K562 (cell line): ENCODE data around the gene RHO. TPM values are rescaled to one million over a fixed set of nuclear protein-coding genes. Genes with fewer than 3 reads are reported as not detected.

Experiments used
- ATAC-seq: fragments of 200-7000 bp; cut with Tn5 transposase; 3 replicates; pipeline ENCODE4 v1.9.1; 2020; ENCODE audit warnings: moderate library complexity
- BruUV-seq: library from RNA; stranded (reverse); fragments of 400-500 nt; replicated peaks from 2 replicates; lab custom pipeline; 2021; lab: Mats Ljungman, UMichigan
- CTCF ChIA-PET: fragments of 300-600 bp; formaldehyde crosslinking; extraction: SDS; loops from one replicate; lab custom pipeline; 2021; ENCODE audit warnings: low intra/inter-chr PET ratio; lab: Yijun Ruan, JAX
- POLR2A ChIA-PET: fragments of 300-600, 350-650 bp; sonication (Branson Sonifier 250); formaldehyde crosslinking; extraction: SDS; loops from one replicate; lab custom pipeline; 2021; ENCODE audit warnings: antibody characterized with exemption, inconsistent platforms; lab: Yijun Ruan, JAX
- DNase-seq, 4 experiments: peaks; one replicate each; pipeline versions ENCODE4 v3.0.0 to v3.0.0-alpha.2; 2011 to 2018; ENCODE audit warnings: low spot score in 3 of 4, mixed read lengths in 3 of 4; ENCODE audit errors: extremely low read depth in 1 of 4
- FAIRE-seq: peaks from 2 replicates; lab custom pipeline; 2011; peaks lifted over from hg19 to GRCh38; lab: Jason Lieb, UNC
- H2AFZ ChIP-seq: 2 replicates; pipeline ENCODE4 v1.6.0; 2011; ENCODE audit warnings: low read depth, low read length, control low read depth, inconsistent platforms
- H3K27ac ChIP-seq: fragments of 200-600 bp; 3 replicates; pipeline ENCODE4 v1.8.0; 2011; ENCODE audit warnings: low read depth, mild to moderate bottlenecking, control low read depth, inconsistent platforms, low read length, moderate library complexity, mixed read lengths; ENCODE audit errors: extremely low read depth
- H3K27me3 ChIP-seq, 2 experiments: fragments of 300-600 bp in 1 of 2; 2 replicates in 1 of 2; 3 replicates in 1 of 2; pipeline versions ENCODE4 v1.6.0 to v1.8.0; 2011; ENCODE audit warnings: inconsistent platforms in 2 of 2, low read length in 2 of 2, mild to moderate bottlenecking in 1 of 2, mixed read lengths in 1 of 2, moderate library complexity in 1 of 2; ENCODE audit not compliant: control insufficient read depth in 2 of 2, insufficient read depth in 2 of 2
- H3K36me3 ChIP-seq: fragments of 300-600 bp; 3 replicates; pipeline ENCODE4 v1.8.0; 2011; ENCODE audit warnings: mild to moderate bottlenecking, low read length, inconsistent platforms; ENCODE audit not compliant: control insufficient read depth, insufficient read depth
- H3K4me1 ChIP-seq, 2 experiments: fragments of 200-600 bp in 1 of 2; replicated peaks in 1 of 2; 2 replicates in 1 of 2; 3 replicates in 1 of 2; pipeline versions ENCODE4 v1.5.1 to v1.8.0; 2011; ENCODE audit warnings: inconsistent platforms in 2 of 2, low read length in 2 of 2, mild to moderate bottlenecking in 1 of 2, mixed read lengths in 1 of 2, moderate library complexity in 1 of 2; ENCODE audit not compliant: control insufficient read depth in 2 of 2, insufficient read depth in 2 of 2
- H3K4me2 ChIP-seq: 2 replicates; pipeline ENCODE4 v1.6.1; 2011; ENCODE audit warnings: low read length, control low read depth, inconsistent platforms, mixed read lengths; ENCODE audit not compliant: insufficient read depth
- H3K4me3 ChIP-seq: fragments of 200-600 bp; sonication (generic), shearing (Covaris generic); 2 replicates; pipeline ENCODE4 v1.5.1; 2016; ENCODE audit warnings: control low read depth, inconsistent platforms
- H3K79me2 ChIP-seq: fragments of 200-600 bp; 3 replicates; pipeline ENCODE4 v1.8.0; 2011; ENCODE audit warnings: low read length, inconsistent platforms; ENCODE audit not compliant: control insufficient read depth, insufficient read depth
- H3K9ac ChIP-seq, 2 experiments: 2 replicates each; pipeline versions ENCODE4 v1.6.0 to v1.6.1; 2011; ENCODE audit warnings: low read depth in 2 of 2, low read length in 2 of 2, control low read depth in 1 of 2, inconsistent platforms in 1 of 2, mild to moderate bottlenecking in 1 of 2, mixed read lengths in 1 of 2; ENCODE audit not compliant: insufficient read depth in 1 of 2
- H3K9me1 ChIP-seq: one replicate; pipeline ENCODE4 v1.6.0; 2011; ENCODE audit warnings: inconsistent platforms, mild to moderate bottlenecking, low read length, moderate library complexity; ENCODE audit not compliant: control insufficient read depth, insufficient read depth
- H3K9me3 ChIP-seq: replicated peaks from 2 replicates; pipeline ENCODE4 v1.5.1; 2011; ENCODE audit warnings: low read depth, low read length, inconsistent platforms; ENCODE audit not compliant: control insufficient read depth, insufficient read depth
- H4K20me1 ChIP-seq: replicated peaks from 2 replicates; pipeline ENCODE4 v1.6.1; 2011; ENCODE audit warnings: low read length, inconsistent platforms, mixed read lengths; ENCODE audit not compliant: control insufficient read depth, insufficient read depth
- BCOR ChIP-seq: fragments of 450-650 bp; IDR thresholded peaks from 2 replicates; pipeline ENCODE4 v1.6.1; 2016
- HMG20A ChIP-seq: fragments of 450-650 bp; formaldehyde crosslinking; conservative IDR thresholded peaks from 2 replicates; pipeline ENCODE4 v1.4.0; 2020; ENCODE audit warnings: mild to moderate bottlenecking, mixed read lengths
- JUNB ChIP-seq: fragments of 450-650 bp; formaldehyde crosslinking; conservative IDR thresholded peaks from 2 replicates; pipeline ENCODE4 v1.4.0; 2020; ENCODE audit warnings: mild to moderate bottlenecking
- KAT8 ChIP-seq: fragments of 450-650 bp; IDR thresholded peaks from 2 replicates; pipeline ENCODE4 v1.6.1; 2016; ENCODE audit warnings: low read depth, mild to moderate bottlenecking
- NKRF ChIP-seq: fragments of 450-650 bp; IDR thresholded peaks from 2 replicates; pipeline ENCODE4 v1.6.1; 2016; ENCODE audit warnings: borderline replicate concordance
- PTRF ChIP-seq: fragments of 450-650 bp; IDR thresholded peaks from 2 replicates; pipeline ENCODE4 v1.6.1; 2016; ENCODE audit warnings: mild to moderate bottlenecking, missing genetic modification characterization, missing compliant biosample characterization
- PURB ChIP-seq: sonication (generic); formaldehyde crosslinking; IDR thresholded peaks from 2 replicates; pipeline ENCODE4 v1.9.0; 2021; ENCODE audit warnings: low read depth, mild to moderate bottlenecking, missing genetic modification reagents
- RFX1 ChIP-seq: fragments of 450-650 bp; IDR thresholded peaks from 2 replicates; pipeline ENCODE4 v1.6.1; 2016; ENCODE audit warnings: mild to moderate bottlenecking, moderate library complexity
- SLC30A9 ChIP-seq: fragments of 250-450 bp; sonication (Bioruptor Pico); IDR thresholded peaks from 2 replicates; pipeline ENCODE4 v1.8.0; 2022; ENCODE audit warnings: mild to moderate bottlenecking, moderate library complexity
- SREBF2 ChIP-seq: sonication (generic); formaldehyde crosslinking; IDR thresholded peaks from 2 replicates; pipeline ENCODE4 v1.4.0; 2020; ENCODE audit warnings: mild to moderate bottlenecking, missing genetic modification reagents
- SRSF7 ChIP-seq: fragments of 200-400 bp; formaldehyde crosslinking; optimal IDR thresholded peaks from 2 replicates; pipeline ENCODE3; 2017; ENCODE audit warnings: mild to moderate bottlenecking, low read depth, low read length
- TEAD4 ChIP-seq, 2 experiments: sonication (generic) in 1 of 2; formaldehyde crosslinking in 1 of 2; IDR thresholded peaks; 2 replicates each; pipeline versions ENCODE4 v1.6.1 to v1.8.0; 2012 to 2022; ENCODE audit warnings: borderline replicate concordance in 1 of 2, inconsistent platforms in 1 of 2, low read length in 1 of 2, mild to moderate bottlenecking in 1 of 2, missing genetic modification reagents in 1 of 2
- UBTF ChIP-seq, 2 experiments: IDR thresholded peaks; 2 replicates each; pipeline ENCODE4 v1.6.1; 2012; ENCODE audit warnings: improper control_type of control experiment in 2 of 2, low read depth in 2 of 2, low read length in 2 of 2, borderline replicate concordance in 1 of 2
- ZBTB8A ChIP-seq: fragments of 450-650 bp; IDR thresholded peaks from 2 replicates; pipeline ENCODE4 v1.6.1; 2018; ENCODE audit warnings: mild to moderate bottlenecking, moderate library complexity; ENCODE audit not compliant: partially characterized antibody
- ZNF133 ChIP-seq: fragments of 250-450 bp; sonication (Bioruptor Pico); IDR thresholded peaks from 2 replicates; pipeline ENCODE4 v1.4.0; 2020; ENCODE audit warnings: mild to moderate bottlenecking
- ZNF695 ChIP-seq: fragments of 450-650 bp; formaldehyde crosslinking; IDR thresholded peaks from 2 replicates; pipeline ENCODE4 v1.4.0; 2020; ENCODE audit warnings: mild to moderate bottlenecking, moderate library complexity
- ZNF707 ChIP-seq: fragments of 250-450 bp; sonication (Bioruptor Pico); conservative IDR thresholded peaks from 2 replicates; pipeline ENCODE4 v1.8.0; 2022; ENCODE audit warnings: inconsistent platforms, mild to moderate bottlenecking, moderate library complexity
- ZNF785 ChIP-seq: fragments of 250-450 bp; sonication (Bioruptor Pico); IDR thresholded peaks from 2 replicates; pipeline ENCODE4 v1.4.0; 2020; ENCODE audit warnings: mild to moderate bottlenecking
- WGBS: fragments of 100-300 bp; shearing (Covaris generic); methylation state at CpG from one replicate; pipeline ENCODE4 v1.1.6; 2016; ENCODE audit warnings: low coverage, mixed read lengths; ENCODE audit not compliant: insufficient coverage; ENCODE audit errors: missing lambda C conversion rate; 5-methylcytosine and 5-hydroxymethylcytosine counted together
- in situ Hi-C: fragments of 300-500 bp; cut with MboI; formaldehyde crosslinking; loops from 4 replicates; pipeline ENCODE4 v1.15.0; 2018; ENCODE audit warnings: inconsistent platforms, mixed read lengths
- intact Hi-C: fragments of 100-400 bp; cut with micrococcal nuclease; formaldehyde crosslinking; loops from 2 replicates; pipeline ENCODE4 v1.14.2; 2022
- polyA plus RNA-seq, 8 experiments: library from polyadenylated mRNA; depleted of rRNA in 4 of 8; stranded (reverse) in 5 of 8; unstranded in 3 of 8; fragments of >200 nt; fragmentation: Nextera tagmentation in 2 of 8; fragmentation: Illumina TruSeq in 1 of 8; extraction: Ambion mirVana in 2 of 8; extraction: Trizol in 1 of 8; gene quantifications; 2 replicates each; pipeline versions ENCODE4 v1.2.1 to v1.2.3, GENCODE V29; 2011 to 2014; ENCODE audit warnings: inconsistent platforms in 1 of 8, missing spikeins in 1 of 8
- total RNA-seq, 7 experiments: library from RNA; depleted of rRNA in 6 of 7; stranded (reverse); fragments of >200 nt in 6 of 7; fragmentation: Illumina TruSeq in 2 of 7; extraction: Trizol in 2 of 7; gene quantifications; 2 replicates each; pipeline versions ENCODE4 v1.2.1 to v1.2.3, GENCODE V29; 2011 to 2021; ENCODE audit warnings: low replicate concordance in 1 of 7

RHO gene
- total and polyA plus RNA-seq, 9 of the 15 experiments (the other 6 are each of a cell fraction or from before 2014, with no cell fraction given): not detected

DNA sequence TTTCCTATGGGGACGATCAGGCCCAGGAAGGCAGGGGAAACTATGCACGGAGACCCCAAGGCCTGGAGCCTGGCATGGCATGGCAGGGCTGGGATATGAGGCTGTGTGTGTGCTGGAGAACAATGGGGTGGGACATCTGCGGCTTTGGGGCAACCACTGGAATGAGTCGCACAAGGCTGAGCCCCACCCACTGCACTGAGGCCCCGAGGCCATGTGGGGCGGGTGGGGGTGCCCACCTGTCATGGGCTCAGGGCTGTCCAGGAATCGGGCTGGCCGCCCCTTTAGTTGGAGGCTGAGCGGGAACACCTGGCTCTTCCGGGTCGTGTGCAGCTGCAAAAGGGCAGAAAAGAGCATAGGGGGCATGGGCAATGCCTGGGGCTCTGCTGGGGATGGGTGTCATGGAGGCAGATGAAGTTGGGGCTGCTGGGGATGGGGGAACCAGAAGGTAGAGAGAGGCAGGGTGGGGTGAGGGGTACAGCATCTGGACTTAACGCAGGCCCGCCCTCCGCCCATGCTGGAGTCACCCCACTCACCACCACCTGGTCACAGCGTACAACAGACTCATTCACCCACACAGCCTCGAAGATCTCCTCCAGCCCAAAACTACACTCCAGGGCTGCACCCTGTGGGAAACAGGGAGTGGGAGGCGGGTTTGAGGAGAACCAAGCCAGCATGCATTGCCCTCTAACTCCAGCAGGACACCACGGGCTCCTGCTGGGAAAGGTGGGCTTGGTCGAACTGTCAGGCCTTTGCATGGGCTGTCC, 47.0 kb downstream of the RHO start (continued):
- TF ChIP-seq SREBF2 (CRISPR knock-in tag) (no peak), RFX1 (no peak), PTRF (no peak)

- no peak overlapping the region for H3K4me3 ChIP-seq
- H3K79me2 ChIP-seq: no peaks in the 10 kb centered on the region
- intact Hi-C loops: no loop called here
- DNase-seq (no peak), FAIRE-seq (no peak), ATAC-seq (no peak)
- POLR2A ChIA-PET: interaction anchor here (0.6 to 1.7 kb wide), 3 partner anchors 10 to 25 kb away, joined by 3 to 4 read pairs (median 3); no protein-coding TSS in a partner anchor
- H3K4me1 ChIP-seq: peaks cover 9 to 37% of the 10 kb centered on the region in 2 experiments; a peak in 4 of 5 replicates
- H3K36me3 ChIP-seq: peaks cover 2% of the 10 kb centered on the region; the same call in 1 of the 3 replicates
- no peak overlapping the region for H3K27ac ChIP-seq
- no peak overlapping the region for H3K9ac ChIP-seq
- H3K27me3 ChIP-seq: no peaks in the 10 kb centered on the region
- no peaks in the 10 kb centered on the region for H4K20me1 ChIP-seq
- in situ Hi-C loops: no loop called here
- WGBS: 73% methylated on average over 7 of the region's 10 CpGs
- H3K9me1 ChIP-seq: no peaks in the 10 kb centered on the region
- BruUV-seq: no TSS peak
- no peak overlapping the region for H2AFZ ChIP-seq
- H3K9me3 ChIP-seq: no peaks in the 10 kb centered on the region
- H3K4me2 ChIP-seq: no peak overlapping the region
- CTCF ChIA-PET: no interaction called here
- TF ChIP-seq KAT8 (no peak), ZNF707 (CRISPR knock-in tag) (no peak), SRSF7 (no peak), PURB (CRISPR knock-in tag) (no peak), ZNF695 (no peak), TEAD4 (IDR thresholded peaks at IDR 0.05; ENCODE audit: low read length) (no peak), TEAD4 (CRISPR knock-in tag; IDR thresholded peaks at IDR 0.05; ENCODE audit: borderline replicate concordance) (no peak), UBTF (IDR thresholded peaks at IDR 0.05; ENCODE audit: borderline replicate concordance in 1 of 2, low read depth in 2 of 2, low read length in 2 of 2) (no peak), BCOR (no peak), ZNF785 (CRISPR knock-in tag) (no peak), SLC30A9 (CRISPR knock-in tag) (no peak), NKRF (no peak), ZNF133 (no peak), ZBTB8A (no peak), HMG20A (CRISPR knock-in tag) (no peak), JUNB (CRISPR knock-in tag) (no peak)
Observed at GRCh38 chr3:129575997-129576384, 47.6 kb downstream of the RHO start.
